Effector CD4-positive, alpha-beta T cell (primary cell): ENCODE results near the gene DMKN.
A peak's percentile ranks its signal among the peaks of the same experiment; 100 is the strongest.
"Not testable (repeated sequence)": the region's sequence is repeated elsewhere in the genome, so short reads cannot be mapped to it uniquely, and the experiment has no call there.

Source experiments
- DNase-seq: peaks from one replicate; pipeline ENCODE4 v3.0.0-alpha.2; 2020

Gene DMKN

DNA sequence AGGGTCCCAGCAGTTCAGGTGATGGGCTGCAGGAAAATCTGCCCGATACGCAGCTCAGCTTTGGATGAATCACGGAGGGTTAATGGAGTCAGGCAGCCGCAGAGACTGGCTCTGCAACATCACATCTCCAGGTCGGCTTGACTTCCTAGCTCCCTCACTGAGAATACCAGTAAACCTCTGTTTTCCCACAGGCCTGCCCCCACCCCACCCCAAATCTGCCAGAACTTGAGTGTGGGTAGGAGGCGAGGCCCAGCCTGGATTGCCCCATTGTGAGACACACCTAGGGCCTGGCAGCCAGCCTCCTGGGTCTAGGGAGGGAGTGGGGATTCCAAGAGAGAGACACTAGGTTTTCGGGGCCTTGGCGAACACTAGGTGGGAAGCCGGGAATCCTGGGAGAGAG lies 19.5 kb downstream of the DMKN start:
- DNase-seq = no peak

DNA sequence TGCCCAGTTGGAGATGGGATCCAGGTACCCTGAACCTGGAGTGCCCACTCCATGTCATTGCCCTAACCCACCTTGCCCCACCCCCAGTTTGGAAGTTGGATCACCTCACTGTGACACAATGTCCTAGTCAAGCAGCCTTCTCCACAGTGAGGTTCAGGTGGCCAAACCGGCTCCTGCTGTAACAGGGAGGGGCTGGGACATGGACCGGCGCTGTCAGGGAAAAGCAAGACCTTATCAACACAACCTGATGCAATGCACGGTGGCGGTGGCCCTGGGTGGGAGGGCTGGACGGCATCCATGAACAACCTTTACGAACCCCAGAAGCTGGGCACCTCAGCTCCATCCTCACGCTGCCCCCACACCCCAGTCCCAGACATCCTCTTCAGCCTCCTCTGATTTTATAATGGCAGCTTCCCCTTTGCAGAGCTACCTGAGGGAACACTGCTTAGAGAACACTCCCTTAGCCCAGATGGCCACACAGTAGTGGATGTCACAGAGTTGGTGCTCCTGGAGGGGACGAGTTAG lies 21.6 kb downstream of the DMKN start:
- no peak for DNase-seq

DNA sequence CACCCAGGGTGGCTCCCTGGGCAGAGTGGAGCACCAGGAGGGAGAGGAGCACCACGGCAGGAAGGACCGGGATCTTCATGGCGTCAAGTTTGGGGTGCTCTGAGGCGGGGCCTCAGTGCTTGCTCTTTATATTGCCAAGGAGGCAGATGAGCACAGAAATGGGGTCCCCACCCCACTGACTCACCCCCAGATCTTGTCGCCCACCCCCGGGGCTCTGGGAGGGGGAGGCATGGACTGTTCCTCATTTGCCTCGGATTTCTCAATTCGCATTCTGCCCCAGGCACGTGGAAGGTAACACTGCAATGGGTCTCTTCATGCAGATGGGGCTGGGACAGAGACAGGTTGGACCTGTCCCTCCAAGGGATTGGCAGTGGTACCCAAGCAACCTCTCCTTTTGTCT lies 23.1 kb downstream of the DMKN start, which contains the start of gene KRTDAP:
KRTDAP (minus strand) TSS at position 101 of the 400 bp plus-strand sequence; CDS start at position 79, 22 bp downstream.
- no peak for DNase-seq

- no peak for DNase-seq
These were observed 24.8 kb downstream of the DMKN start for GRCh38 chr19:35488677-35489076.

- no peak for DNase-seq
These were observed 25.7 kb downstream of the DMKN start for GRCh38 chr19:35487656-35488182.

DNA sequence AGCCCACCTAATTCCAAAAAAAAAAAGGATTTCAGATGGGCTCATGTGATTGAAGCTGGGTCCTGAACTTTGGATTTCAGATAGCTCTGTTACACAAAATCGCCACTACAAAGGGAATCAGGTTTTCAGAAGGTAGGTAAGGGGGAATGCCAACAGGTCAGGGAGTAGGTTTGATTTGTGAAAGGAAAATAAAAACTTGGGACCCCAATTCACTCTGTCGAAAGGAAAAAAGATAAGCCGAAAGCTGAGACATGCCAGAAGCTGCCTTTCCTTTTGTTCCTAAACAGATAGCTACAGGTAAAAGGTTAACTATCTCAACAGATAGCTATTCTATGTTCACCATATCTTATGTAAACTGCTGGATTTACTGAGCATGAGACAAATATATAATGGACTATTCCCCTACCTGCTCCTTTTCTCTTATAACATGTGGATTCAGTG lies 27.2 kb downstream of the DMKN start:
- DNase-seq = no peak

DNA sequence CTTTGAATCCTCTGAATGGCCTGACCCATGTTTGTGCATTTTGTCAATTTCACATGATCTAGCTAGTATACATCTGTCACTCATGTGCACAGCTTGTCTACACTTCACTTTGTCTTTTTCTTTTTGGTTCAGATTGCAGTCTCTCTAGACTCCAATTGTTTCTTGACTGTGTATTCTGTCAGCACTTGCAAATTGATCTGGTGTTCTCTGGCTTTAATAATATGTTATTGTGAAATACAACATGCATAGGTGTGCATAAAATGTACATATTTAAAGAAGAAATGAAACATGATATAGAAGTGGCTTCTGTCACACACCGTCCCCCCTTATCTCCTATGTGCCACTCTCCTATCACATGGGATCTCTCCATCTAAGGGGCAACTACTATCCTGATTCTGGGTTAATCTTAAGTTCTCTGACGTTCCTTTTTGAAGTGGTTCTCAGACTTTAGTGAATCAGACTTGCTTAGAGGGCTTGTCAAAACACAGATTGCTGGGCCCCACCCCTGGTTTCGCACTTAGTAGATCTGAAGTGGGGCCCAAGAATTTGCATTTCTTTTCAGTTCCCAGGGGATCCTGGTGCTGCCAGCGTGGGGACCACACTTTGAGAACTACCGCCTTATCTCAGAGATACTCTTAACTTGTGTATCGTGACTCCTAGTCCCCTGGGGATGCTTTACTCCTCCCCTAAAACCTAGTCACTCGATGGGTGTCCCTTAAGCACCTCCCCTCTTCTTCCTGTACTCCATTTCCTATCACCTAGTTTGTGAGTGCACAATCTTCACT lies 29.0 kb downstream of the DMKN start:
- DNase-seq = no peak

DNA sequence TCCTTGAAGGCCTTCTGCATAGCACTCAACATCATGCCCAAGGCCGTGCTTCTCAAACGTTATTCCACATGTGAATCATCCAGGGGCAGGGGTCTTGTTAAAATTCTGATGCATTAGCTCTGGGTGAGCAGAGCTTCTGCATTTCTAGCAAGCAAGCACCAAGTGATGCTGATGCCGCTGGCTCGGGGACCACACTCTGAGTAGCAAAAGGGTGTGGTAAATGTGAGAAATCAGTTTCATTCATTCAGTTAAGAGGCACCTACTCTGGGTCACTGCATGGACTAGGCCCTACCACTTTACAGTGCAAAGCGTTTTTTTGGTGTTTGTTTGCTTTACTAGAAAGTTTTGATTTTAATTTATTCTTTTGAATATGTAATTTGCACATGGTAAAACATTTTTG lies 30.4 kb downstream of the DMKN start:
- DNase-seq = no peak

- no peak for DNase-seq
These were observed 34.4 kb downstream of the DMKN start for GRCh38 chr19:35478794-35479677.

GRCh38 chr19:35476149-35476548 lies 37.3 kb downstream of the DMKN start:
- no peak for DNase-seq

GRCh38 chr19:35474594-35474993 lies 38.9 kb downstream of the DMKN start:
- DNase-seq = not testable (repeated sequence)

DNA sequence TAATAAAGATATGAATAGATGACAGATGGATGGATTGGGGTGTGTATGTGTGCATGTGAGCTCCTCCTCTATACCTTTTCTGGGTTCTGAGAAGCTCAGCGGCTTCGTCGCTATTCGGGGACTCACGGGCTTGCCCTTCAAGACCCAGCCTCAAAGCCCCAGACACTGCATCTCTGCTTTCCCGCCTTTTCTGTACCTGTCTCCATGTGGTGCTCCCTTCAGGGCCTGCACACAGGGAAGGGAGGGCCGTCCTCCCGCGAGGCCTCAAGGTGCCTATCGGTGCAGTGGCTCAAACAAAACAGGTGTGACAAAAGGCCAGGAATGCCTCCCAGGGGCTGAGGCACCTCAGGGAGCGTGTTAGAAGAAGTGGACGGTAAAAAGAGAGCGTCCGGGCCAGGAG lies 39.3 kb downstream of the DMKN start:
- DNase-seq = no peak

DNA sequence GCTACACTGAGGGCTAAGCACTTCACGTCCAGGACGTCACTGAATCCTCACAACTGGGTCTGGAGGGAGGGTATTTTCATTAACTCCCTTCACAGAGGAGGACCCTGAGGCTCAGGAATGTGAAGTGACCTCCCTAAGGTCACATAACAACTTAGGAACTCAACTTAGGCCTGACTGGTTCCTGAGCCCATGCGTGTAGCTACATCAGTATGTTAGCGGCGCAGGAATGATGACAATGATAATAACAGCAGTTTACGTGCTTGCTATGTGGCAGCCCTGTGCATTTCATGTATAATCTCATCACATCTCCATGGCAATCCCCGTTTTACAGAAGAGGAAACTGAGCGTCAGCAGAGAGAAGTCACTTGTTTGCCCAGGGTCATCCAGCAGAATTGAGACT lies 41.5 kb downstream of the DMKN start:
- DNase-seq = no peak

- not testable (repeated sequence) for DNase-seq
These were observed 42.4 kb downstream of the DMKN start for GRCh38 chr19:35471075-35471474.

DNA sequence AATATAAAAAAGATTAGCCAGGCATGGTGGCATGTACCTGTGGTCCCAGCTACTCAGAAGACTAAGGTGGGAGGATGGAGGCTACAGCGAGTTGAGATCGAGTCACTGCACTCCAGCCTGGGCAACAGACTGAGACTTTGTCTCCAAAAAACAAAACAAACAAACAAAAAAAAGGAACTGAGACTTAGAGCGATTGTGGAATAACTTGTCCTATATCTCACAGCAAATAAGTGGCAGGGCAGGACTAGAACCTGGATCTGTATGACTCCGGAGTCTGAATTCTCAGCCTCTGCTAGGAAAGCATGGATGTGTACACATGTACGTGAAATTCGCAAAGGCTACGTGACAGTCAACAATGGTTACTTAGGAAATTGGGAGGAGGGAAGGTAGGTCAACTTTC lies 43.3 kb downstream of the DMKN start:
- DNase-seq = no peak

GRCh38 chr19:35468637-35469036 lies 44.8 kb downstream of the DMKN start:
- DNase-seq = peak; percentile 56

DNA sequence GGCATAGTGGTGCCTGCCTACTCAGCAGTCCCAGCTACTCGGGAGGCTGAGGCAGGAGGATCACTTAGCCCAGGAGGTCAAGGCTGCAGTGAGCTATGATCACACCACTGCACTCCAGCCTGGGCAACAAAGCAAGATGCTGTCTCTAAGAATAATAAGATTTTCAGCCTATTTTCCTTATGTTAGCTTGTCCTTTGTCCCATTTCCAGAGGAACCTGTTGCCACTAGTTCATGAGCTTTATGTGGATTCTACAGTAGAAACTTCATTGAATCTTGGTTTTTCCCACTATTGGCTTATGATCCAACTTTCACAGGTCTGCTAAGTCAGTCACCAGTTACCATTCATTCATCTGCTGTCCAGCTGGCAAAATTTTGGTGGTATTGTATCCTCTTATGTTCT lies 47.2 kb downstream of the DMKN start:
- DNase-seq = no peak

GRCh38 chr19:35462956-35463355 lies 50.5 kb downstream of the DMKN start:
- not testable (repeated sequence) for DNase-seq

DNA sequence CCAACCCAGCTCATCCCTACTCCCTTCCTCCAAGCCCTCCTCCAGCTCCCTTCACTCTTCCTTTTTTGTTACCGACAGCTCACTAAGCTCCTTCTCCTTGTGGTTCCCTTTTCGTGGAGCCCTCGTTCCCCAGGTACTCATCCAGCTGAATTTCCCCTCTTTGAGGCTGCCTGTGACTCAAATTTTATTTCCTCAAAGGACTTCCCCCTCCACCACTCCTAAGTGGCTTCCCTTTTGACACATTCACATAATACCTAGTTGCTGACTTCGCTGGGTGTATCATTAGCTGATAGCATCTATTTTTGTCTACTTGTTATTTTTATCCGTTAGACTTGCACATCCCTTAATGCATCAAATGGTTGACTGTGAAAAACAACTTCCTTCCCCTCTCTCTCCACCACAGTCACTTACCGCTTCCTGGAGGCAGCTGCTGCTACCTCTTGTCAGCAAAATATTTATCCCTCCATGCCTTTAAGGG lies 50.9 kb downstream of the DMKN start:
- peak; percentile 56 for DNase-seq

- DNase-seq = not testable (repeated sequence)
These were observed 51.7 kb downstream of the DMKN start for GRCh38 chr19:35461788-35462187.

DNA sequence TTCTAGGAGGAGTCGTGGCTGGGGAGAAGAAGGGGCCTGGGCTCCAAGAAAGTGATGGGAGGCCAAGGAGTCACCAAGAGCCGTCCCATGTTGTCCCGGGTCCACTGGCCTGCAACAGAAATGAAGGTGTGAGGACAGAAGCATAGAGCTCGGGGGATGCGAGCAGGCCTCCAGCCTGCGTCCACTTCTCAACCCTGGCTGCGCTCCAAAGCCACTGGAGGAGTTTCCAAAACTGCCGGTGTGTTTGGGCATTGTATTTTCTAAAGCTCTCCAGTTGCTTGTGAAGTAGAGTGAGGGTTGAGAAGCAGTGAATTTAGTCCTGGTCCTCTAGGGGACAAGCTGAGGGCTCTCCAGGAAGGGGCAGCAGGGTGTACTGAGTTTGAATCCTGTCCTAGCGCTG lies 52.4 kb downstream of the DMKN start:
- DNase-seq = no peak

DNA sequence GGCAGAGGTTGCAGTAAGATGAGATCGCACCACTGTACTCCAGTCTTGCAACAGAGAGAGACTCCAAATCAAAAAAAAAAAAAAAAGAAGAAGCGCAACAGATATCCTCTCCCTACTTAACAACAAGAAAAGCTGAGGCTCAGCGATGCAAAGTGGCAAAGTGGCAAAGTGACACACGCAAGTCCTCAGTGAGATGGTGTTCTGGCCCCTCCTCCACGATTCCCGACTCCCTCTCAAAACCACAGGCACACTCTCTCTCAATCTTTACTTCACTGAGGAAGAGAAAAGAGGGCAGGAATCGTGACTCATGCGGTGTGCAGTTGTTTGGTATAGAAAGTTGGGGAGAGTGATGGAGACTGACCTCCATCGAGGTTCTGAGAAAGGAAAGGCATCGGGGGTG lies 52.8 kb downstream of the DMKN start:
- no peak for DNase-seq

DNA sequence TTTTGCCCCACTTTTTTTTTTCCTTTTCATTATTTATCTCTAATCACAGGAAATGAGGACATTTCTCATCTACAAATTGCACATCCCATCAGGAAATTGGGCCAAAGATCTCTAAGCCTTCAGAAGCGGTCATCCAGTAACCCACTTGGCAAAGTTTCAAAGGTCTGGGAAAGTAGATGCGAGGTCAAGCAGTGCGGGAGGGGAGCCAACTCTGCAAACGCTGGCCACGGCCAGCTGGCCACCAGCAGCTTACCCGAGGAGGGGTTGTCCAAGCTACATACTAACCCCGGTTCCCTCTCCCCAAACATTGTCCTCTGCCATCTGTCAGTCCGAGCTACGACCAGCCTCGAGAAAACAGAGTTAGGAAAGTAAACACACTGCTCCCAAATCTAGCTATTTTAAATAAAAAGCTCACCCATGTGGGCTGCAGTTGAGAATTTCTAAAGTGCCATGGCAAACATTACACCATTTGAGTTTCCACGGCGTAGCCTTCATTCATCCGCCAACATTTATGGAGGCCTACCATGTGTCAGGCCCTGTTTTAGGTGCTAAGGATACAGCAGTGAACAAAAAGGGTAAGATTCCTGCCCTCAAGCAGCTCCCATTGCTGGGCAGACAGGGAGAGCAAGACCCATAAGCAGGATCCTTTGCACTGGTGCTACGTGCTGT lies 53.9 kb downstream of the DMKN start:
- no peak for DNase-seq
